NCI-H82 treated with DMSO at 0.1 percent for 48 hours (cell line): ENCODE data around the gene KRTAP5-7.

Experiments
- DNase-seq: peaks from one replicate; lab custom pipeline; 2025; ENCODE audit not compliant: unreplicated experiment; lab: John Stamatoyannopoulos, UW

KRTAP5-7 gene

DNA sequence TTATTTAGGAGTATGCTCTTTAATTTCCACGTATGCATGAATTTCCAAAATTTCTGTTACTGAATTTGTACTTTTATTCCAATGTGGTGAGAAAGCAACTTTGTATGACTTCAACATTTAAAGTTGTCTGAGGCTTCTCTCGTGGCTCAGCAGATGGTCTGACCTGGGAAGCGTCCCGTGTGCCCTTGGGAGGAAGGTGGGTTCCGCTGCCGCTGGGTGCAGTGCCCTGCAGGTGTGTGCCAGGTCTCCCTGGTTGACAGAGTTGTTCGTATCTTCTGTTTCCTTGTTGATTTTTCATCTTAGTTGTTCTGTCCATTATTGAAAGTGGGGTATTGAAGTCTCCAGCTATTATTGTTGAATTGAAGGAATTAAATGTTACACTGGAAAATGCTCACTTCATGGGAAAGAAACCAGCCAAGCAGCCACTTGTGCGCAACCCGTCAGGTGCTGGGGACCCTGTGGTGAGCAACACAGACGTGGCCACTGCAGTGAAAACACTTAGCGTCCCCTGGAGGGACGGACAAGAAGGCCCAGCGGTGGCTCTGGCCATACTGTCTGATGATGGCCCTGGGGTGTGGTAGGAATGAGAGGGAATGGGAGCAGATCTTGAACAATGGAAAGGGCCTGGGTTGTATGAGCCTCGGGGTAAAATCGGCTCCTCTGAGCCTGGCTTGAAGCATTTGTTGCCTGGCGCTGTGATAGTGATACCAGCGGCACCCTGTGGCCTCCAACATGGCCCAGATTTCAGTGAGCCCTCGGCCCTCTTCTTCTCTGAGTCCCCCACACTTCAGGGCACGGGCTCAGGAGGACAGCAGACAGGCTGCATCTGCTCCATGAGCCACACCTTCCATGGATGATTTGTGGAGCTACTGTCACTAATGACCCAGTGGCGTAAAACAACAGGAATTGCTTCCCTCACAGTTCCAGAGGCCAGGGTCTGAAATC, 31.5 kb upstream of the KRTAP5-7 start:
- DNase-seq: no peak

GRCh38 chr11:71496421-71496820, 30.6 kb upstream of the KRTAP5-7 start:
- DNase-seq: no peak

DNA sequence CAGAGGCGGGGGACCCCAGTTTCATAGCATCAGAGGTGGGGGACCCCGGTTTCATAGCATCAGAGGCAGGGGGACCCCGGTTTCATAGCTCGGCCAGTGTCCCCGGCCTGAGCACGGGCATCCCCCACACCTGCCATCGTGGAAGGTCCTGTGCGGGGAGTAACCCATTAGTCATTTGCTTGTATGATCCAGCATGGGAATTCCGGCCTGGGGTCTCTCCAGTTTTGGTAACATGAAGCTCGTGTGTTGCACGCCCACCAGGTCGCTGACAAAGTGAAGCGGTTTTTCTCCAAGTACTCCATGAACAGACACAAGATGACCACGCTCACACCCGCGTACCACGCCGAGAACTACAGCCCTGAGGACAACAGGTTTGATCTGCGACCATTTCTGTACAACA, 29.0 kb upstream of the KRTAP5-7 start:
- DNase-seq: no peak

- DNase-seq: no peak
These were observed 27.9 kb upstream of the KRTAP5-7 start for GRCh38 chr11:71499125-71499524.

DNA sequence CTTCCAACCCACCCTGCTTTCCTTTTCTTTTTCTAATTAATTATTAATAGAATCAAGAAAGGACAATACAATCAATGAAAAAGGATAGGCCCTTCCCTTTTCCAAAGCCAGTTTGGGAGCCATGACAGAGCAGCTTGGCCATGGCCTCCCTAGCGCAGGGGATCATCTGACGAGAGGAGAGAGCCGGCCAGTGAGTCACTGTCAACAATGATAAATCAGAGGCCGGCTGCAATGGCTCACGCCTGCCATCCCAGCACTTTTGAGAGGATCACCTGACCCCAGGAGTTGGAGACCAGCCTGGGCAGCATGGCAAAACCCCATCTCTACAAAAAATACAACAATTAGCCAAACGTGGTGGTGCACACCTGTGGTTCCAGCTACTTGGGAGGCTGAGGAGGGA, 27.5 kb upstream of the KRTAP5-7 start:
- no peak for DNase-seq

- no peak for DNase-seq
These were observed 26.5 kb upstream of the KRTAP5-7 start for GRCh38 chr11:71500601-71501021.

GRCh38 chr11:71501071-71501985, 25.7 kb upstream of the KRTAP5-7 start:
- DNase-seq: no peak

DNA sequence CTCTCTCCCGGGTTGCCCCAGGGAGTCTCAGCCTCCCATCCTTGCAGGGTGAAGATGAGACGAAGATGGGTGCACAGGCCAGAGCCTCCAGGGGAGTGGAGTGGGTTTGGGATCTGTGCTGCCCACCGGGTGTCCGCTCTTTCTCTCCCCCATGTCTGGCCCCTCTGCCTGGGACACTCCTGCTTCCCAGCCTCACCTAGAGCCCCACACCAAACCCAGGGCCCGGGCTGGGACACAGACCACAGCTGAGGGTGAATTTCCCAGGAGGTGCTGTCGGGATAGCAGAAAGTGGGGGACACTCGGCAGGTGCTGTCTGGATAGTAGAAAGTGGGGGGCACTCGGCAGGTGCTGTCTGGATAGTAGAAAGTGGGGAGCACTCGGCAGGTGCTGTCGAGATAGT, 25.0 kb upstream of the KRTAP5-7 start:
- DNase-seq: no peak

DNA sequence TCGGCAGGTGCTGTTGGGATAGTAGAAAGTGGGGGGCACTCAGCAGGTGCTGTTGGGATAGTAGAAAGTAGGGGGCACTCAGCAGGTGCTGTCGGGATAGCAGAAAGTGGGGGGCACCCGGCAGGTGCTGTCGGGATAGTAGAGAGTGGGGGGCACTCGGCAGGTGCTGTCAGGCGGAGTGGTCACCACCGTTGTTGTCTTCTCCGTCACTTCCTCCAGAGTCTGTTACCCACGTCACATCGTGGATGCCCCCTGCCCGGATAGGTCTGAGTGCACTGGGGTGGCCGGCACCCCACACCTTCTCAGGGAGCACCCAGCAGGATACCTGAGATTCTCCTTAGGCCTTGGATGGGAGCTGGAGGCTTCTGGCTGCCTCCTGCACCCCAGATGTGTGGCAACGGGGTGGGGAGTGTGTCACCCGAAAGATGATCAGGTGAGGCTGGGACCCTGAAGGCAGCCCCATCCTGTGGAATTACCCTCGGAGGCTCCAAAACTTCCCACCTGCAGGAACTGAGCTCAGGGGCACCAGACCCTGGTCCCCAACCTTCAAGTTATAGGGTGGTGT, 24.1 kb upstream of the KRTAP5-7 start:
- DNase-seq: no peak

GRCh38 chr11:71504531-71504930, 22.5 kb upstream of the KRTAP5-7 start:
- DNase-seq: no peak

- DNase-seq: no peak
These were observed 22.1 kb upstream of the KRTAP5-7 start for GRCh38 chr11:71505001-71505400.

DNA sequence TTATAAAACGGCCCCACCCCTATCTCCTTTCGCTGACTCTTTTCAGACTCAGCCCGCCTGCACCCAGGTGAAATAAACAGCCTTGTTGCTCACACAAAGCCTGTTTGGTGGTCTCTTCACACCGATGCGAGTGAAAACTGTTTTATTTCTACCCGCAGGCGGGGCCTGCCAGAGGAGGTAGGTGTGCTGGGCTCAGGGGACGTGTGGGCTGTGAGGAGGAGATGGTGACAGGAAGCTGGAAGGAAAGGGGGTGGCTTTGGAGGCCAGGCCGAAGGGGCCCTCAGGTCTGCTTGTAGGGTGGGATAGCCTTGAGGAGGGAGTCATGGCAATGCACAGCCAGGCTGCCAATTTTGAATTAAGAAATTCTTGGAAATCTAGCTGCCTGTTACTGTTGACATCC, 21.3 kb upstream of the KRTAP5-7 start:
- DNase-seq: no peak

DNA sequence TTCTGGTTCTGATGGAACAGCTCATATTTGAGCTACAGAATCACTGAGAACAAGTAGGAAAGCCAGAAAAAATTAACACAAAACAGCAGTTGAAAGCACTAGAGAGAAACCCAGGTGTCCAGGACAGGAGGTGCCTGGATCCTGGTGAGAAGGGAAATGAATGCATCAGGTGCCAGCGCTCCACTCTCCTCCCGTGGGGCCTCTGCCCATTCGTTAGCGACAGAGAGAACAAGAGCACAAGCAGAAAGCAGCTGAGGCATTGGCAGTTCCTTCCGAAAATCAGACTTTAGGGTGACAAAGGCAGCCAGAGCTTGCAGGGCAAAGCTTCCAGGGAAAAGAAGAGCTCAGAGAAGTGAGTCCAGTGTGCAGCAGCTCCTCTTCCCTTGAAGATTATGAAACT, 20.0 kb upstream of the KRTAP5-7 start:
- no peak for DNase-seq

- DNase-seq: no peak
These were observed 8.3 kb upstream of the KRTAP5-7 start for GRCh38 chr11:71518506-71519471.

DNA sequence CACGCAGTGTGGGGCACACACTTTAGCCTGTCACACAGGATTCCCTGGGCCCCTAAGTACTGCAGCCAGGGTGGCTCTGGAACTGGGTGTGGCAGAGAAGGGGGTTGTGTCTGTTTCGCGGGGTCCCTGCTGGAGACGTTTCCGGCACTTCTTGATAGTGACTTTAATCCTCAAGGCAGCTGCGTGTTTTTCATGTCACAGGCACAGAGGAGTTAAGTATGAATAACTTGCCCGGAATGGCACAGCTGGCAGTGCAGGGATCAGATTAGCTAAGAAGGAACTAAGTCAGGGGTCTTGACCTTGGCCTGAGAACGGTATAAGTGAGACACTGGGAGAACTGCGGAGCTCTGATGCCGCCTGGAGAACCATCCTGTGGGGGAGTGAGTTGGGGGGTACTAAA, 7.5 kb upstream of the KRTAP5-7 start:
- no peak for DNase-seq

DNA sequence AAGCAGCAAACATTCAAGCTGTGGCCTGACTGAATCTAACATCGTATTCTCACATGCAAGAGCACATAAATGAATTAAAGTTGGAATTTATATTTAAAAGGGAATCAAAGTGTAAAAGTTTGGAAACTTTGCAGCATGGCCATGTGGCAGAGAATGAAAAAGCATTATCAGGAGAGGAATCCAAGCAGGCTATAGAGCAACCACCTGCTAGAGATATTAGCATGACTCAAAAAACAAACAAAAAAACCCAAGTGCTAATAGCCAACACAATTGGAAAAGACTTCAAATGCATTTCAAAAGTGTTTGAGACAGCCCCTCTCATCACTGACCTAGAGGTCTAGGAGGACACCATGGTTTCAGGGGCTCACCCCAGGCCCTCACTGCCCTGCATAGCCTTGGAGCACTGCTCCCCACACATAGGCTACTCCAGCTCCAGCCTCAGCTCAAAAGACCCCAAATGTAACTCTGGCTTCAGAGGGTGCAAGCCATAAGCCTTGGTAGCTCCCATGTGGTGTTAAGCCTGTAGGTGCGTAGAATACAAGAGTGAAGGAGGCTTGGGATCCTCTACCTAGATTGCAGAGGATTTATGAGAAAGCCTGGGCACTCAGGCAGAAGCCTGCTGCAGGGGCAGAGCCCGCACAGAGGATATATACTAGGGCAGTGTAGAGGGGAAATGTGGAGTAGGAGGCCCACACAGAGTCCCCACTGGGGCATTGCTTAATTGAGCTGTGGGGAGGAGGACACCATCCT, 1.7 kb upstream of the KRTAP5-7 start:
- DNase-seq: no peak

DNA sequence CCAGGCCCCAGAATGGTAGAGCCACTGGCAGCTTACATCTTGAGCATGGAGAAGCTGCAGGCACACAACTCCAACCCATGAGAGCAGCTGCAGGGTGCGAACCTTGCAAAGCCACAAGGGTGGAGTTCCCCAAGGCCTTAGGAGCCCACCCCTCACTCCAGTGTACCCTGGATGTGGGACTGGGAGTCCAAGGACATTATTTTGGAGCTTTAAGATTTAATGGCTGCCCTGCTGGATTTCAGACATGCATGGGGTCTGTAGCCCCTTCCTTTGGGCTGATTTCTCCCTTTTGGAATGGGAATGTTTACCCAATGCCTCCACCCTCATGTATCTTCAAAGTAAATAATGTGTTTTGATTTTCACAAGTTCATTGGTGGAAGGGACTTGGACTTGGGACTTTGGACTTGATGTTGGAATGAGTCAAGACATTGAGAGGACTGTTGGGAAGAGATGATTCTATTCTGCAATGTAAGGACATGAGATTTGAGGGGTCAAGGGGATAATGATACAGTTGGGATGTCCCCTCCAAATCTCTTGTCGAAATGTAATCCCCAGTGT, 1.1 kb upstream of the KRTAP5-7 start:
- DNase-seq: no peak

DNA sequence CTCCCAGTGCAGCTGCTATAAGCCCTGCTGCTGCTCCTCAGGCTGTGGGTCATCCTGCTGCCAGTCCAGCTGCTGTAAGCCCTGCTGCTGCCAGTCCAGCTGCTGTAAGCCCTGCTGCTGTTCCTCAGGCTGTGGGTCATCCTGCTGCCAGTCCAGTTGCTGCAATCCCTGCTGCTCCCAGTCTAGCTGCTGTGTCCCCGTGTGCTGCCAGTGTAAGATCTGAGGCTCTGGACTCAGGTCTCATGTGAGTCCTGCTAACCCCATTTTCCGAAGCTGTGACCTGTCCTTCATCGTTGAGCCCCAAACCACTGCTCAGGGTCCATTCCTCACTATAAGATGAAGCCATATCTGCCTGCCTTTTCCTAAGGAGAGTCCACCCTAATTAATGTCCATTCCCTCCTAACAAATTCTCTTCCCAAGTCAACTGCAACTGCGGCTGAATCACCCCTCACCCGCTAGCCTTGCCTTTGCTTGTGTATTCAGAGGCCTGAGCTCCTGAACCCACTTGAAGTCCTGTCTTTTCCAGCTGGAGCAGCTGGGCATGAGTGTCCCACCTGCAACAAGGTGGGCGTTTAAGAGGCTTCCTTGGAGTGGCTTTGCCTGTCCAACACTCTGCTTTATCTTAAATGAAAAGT, 626 bp downstream of the KRTAP5-7 start:
- DNase-seq: no peak

- no peak for DNase-seq
These were observed 3.5 kb downstream of the KRTAP5-7 start for GRCh38 chr11:71530602-71531001.
